GM15510 (cell line): ENCODE data around the gene HRAS.

ENCODE experiments used
- POLR2A ChIP-seq: IDR thresholded peaks from 3 replicates; pipeline ENCODE4 v1.6.1; 2011; ENCODE audit warnings: borderline replicate concordance; ENCODE audit not compliant: insufficient read length; ENCODE audit errors: extremely low read depth

Gene HRAS

GRCh38 chr11:535519-536454, at the start of gene HRAS:
Gene HRAS (minus strand): TSS chr11:535576.
- peak; percentile 89 for TF ChIP-seq POLR2A

DNA sequence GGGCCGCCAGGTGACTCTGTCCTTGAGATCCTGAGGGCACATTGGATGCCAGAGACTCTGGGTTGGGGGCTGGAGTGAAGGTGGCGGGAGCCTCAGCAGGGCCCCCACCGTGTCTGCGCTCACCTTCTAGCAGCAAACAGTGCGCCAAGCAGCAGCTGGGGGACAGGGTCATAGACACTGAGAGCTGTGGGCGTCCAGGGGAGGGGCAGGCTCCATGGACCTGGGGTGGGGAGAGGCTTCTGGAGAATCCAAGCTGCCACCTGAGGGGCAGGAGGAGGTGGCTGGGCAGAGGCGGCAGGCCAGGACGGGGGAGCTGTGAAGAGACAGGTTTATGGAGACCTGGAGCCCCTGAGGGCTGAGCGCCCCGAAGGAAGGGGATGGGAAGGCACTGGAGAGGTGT, 48.9 kb upstream of the HRAS start:
- TF ChIP-seq POLR2A, result no peak

- TF ChIP-seq POLR2A, result no peak
Measured at GRCh38 chr11:581752-582151, 46.4 kb upstream of the HRAS start.

DNA sequence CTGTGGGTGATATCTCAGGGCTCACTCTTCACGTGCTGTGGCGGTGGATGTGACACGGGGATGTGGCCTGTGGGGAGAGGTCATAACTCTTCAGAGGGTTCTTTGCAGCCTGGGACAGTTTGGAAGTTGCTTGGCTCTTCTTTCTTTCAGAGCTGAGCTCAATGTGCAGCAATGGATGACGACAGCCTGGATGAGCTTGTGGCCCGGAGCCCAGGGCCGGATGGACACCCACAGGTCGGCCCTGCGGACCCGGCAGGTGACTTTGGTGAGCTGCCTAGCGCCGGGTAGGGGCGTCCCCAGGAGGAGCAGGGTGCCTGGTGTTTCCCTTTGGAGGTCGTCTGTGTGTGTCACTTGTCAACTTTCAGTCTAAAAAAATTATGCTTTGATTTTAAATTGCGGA, 46.0 kb upstream of the HRAS start:
- no peak for TF ChIP-seq POLR2A

DNA sequence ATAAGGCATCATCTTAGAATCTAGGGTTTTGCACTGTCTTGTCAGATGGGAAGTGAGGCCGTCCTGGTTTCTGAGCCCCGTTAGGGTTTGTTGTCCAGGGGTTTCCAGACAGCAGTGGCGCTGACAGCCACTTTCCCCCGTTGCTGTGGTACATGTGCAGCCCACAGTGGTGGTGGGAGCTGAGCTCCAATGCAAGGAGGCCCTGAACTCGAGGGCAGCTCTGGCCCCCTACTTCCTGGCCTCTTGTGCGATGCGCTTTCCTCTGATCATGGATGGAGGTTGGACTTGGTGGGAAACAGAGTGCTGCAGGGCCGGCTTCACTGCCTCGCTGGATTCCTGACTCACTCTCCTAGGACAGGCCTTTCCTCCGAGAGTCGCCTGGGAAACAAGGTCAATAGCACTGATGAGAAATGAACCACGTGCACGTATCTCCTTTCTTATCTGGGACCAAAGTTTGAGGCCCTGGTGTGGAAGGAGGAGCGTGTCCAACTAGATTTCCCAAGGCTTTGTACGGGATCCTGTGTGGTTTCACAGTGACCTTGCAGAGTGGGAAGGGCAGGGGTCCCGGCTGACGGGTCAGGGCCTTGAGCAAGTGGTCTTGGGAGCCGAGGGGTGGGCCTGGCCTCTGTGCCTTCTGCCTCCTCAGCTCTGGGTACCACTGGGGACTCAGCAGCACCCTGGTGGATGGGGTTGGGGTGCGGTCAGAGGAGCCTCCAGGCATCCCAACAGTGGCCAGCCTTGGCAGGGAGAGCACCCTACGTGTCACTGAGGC, 44.6 kb upstream of the HRAS start:
- TF ChIP-seq POLR2A, result no peak

GRCh38 chr11:578276-579035, 43.1 kb upstream of the HRAS start:
- no peak for TF ChIP-seq POLR2A

DNA sequence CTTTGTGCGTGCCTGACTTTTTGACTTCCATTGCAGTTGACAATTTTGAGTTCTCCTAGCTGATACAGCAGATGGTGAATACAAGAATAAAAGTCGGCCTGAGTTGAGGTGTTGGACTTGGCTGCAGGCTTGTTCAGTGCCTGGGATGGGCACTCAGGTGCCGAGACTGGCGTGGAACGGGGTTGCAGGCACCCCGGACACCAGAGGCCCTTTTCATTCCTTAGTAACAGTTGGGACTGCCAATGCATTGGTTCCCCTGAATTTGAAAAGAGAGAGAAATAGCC, 42.2 kb upstream of the HRAS start:
- no peak for TF ChIP-seq POLR2A

DNA sequence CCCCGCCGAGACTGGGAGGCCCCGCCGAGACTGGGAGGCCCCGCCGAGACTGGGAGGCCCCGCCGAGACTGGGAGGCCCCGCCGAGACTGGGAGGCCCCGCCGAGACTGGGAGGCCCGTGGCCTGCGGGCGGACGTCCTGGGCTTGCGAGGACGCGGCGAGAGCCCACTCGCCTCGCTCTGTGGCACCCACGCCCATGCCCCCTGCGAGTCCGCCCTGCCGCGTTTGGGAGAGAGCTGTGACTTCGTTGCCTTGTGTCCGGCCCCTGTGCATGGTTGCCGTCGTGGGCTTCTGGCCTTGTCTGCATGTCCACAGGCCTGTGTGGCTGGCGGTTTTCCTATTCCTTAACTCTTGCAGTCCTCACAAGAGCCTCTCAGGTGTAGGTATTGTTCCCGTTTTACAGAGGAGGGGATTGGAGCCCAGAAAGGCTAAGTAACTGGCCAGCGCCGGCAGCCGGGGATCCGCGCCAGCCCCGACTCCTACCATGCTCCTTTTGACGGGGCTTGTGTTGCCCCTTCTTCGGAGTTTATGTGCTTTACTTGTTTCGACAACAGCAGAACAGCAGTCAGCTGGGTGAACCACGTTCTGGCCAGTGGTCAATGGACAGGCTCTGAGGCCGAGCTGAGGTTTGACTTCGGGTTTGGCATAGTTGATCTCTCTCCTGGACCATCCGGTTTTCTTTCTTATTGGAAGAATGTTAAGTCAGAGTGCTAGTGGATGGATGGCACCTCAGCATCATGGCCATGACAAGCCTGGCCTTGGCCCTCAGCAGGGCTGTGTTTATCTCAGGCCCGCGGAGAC, 41.6 kb upstream of the HRAS start:
- TF ChIP-seq POLR2A, result no peak

- peak; percentile 82 for TF ChIP-seq POLR2A
Measured at GRCh38 chr11:575996-576768, 40.8 kb upstream of the HRAS start, which contains the start of gene PHRF1. Gene PHRF1 (plus strand): TSS chr11:576470. CDS start chr11:581513, 5,043 bp downstream.

DNA sequence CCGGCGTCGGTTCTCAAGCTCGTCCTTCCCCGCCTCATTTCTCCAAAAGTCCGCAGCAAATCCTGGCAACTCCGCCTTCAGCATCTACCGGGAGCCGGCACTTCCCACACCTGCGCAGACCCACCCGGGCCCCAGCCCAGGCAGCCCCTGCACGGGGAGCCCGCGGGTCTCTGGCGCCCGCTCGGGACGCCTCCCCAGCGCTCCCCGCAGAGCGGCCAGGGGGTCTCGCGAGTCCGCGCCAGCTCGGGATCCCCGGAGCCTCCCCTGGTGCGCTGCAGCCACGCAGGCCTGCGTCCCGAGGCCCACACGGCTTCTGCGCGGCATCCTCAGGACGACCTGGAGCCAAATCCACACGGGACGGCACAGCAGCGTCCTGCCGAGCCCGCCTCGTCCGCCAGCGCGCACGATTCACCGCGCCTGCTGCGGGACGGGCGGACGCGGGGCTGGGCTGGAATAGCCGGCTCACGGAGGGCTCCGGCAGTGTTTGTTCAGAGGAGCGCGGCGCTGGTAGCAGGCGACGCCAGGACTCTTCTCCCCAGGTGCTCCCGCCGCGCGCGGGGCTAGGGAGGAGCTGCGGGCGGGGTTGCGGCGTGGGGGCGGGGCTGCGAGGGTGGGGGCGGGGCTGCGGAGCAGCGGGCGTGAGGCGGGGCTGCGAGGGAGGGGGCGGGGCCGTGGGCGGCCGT, 40.1 kb upstream of the HRAS start:
- TF ChIP-seq POLR2A, result peak; percentile 32

GRCh38 chr11:574632-575312, 39.4 kb upstream of the HRAS start:
- TF ChIP-seq POLR2A, result no peak

DNA sequence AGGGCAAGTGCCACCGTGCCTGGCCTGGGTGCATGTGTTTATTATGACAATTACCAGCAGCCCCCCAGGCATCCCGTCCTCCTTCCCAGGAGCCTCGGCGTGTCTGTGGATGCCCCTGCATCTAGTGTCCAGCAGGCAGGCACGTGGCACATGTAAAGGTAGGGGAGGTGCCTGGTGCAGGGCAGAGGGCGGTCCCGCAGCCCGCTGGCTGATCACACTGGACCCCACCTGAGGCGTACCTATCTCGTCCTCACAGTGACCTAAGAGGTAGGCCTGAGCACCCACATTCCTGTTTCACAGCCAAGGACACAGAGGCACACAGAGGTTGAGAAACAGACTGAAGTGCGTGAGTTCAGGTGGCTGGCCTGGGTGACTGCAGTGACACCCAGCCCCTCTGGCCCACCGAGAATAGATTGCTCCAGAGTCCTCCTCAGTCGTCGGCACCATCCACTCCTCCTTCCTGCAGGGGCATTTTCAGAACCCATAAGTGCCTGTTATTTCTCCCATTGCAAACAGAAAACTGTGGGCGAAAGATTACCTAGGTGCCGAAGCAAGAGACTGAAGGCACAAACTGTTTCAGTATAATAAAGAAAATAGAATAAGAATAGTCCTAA, 37.9 kb upstream of the HRAS start:
- TF ChIP-seq POLR2A, result no peak
